Stomach (tissue), 4 donors: ENCODE results near the gene FAM111A.

Experiments used
- CTCF ChIP-seq, 7 experiments: fragments of 450-650 bp in 4 of 7; fragments of 200-600 bp in 3 of 7; sonication (generic) in 3 of 7; IDR thresholded peaks; one replicate each; pipeline ENCODE4 v1.5.1; 2016 to 2019; ENCODE audit warnings: antibody characterized with exemption in 7 of 7, control low read depth in 2 of 7, mild to moderate bottlenecking in 1 of 7
- EP300 ChIP-seq: sonication (generic); formaldehyde crosslinking; IDR thresholded peaks from one replicate; pipeline ENCODE4 v1.6.1; 2017; ENCODE audit warnings: antibody characterized with exemption
- POLR2AphosphoS5 ChIP-seq, 3 donors: sonication (generic); formaldehyde crosslinking; IDR thresholded peaks; one replicate each; pipeline ENCODE4 v1.6.1; 2016; ENCODE audit warnings: antibody characterized with exemption in 3 of 3

GRCh38 chr11:59158206-59159068 is 15.8 kb downstream of the FAM111A start:
- TF ChIP-seq CTCF (IDR thresholded peaks at IDR 0.05) (peak in 5 of 7 experiments; percentile 66 to 84 (median 74)), POLR2AphosphoS5 (IDR thresholded peaks at IDR 0.05) (no peak), EP300 (no peak)
